ENCODE data around the gene CHEK2.

DNA sequence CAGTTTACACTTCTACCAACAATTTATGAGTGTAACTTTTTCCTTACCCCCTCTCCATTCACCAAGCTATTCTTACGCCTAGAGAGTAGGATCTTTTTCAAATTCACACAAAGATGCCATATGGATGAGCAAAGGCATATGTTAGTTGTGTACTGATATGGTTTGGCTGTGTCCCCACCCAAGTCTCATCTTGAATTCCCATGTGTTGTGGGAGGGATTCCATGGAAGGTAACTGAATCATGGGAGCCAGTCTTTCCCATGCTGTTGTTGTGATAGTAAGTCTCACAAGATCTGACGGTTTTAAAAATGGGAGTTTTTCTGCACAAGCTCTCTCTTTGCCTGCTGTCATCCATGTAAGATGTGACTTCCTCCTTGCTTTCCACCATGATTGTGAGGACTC is 102.3 kb downstream of the CHEK2 start:
- no peak for TF ChIP-seq POLR2A (IDR thresholded peaks at IDR 0.05)
- TF ChIP-seq, protein P1, sequence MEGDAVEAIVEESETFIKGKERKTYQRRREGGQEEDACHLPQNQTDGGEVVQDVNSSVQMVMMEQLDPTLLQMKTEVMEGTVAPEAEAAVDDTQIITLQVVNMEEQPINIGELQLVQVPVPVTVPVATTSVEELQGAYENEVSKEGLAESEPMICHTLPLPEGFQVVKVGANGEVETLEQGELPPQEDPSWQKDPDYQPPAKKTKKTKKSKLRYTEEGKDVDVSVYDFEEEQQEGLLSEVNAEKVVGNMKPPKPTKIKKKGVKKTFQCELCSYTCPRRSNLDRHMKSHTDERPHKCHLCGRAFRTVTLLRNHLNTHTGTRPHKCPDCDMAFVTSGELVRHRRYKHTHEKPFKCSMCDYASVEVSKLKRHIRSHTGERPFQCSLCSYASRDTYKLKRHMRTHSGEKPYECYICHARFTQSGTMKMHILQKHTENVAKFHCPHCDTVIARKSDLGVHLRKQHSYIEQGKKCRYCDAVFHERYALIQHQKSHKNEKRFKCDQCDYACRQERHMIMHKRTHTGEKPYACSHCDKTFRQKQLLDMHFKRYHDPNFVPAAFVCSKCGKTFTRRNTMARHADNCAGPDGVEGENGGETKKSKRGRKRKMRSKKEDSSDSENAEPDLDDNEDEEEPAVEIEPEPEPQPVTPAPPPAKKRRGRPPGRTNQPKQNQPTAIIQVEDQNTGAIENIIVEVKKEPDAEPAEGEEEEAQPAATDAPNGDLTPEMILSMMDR (IDR thresholded peaks at IDR 0.05) = no peak
- no peak for TF ChIP-seq POLR2AphosphoS5 (IDR thresholded peaks at IDR 0.05)

Data from prostate gland (tissue), 2 donors.